Measurements from ENCODE around the gene PUM1. TPM values are rescaled to one million over a fixed set of nuclear protein-coding genes. Genes with fewer than 3 reads are reported as not detected.

The PUM1 gene
- total RNA-seq, 1 donor from 2014 or later = 51.2 TPM

DNA sequence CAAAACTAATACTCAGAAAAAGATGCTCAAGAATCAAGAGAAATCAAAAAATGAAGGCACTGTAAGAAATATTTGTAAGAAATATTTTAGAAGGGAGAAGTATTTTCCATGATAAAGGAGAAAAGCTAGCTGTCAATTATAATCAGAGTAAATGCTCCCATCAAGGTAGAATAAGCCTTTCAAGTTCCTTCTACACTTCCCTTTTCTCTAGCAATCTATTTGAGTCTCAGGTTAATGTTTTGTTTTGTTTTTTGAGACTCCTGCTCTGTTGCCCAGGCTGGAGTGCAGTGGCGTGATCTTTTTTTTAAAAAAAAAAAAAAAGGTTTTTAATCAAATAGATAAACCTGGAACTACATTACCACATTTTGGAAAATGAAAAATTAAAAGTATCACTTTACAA, 33.3 kb downstream of the PUM1 start:
- ATAC-seq (no peak), DNase-seq (ENCODE audit: low spot score) (no peak)

DNA sequence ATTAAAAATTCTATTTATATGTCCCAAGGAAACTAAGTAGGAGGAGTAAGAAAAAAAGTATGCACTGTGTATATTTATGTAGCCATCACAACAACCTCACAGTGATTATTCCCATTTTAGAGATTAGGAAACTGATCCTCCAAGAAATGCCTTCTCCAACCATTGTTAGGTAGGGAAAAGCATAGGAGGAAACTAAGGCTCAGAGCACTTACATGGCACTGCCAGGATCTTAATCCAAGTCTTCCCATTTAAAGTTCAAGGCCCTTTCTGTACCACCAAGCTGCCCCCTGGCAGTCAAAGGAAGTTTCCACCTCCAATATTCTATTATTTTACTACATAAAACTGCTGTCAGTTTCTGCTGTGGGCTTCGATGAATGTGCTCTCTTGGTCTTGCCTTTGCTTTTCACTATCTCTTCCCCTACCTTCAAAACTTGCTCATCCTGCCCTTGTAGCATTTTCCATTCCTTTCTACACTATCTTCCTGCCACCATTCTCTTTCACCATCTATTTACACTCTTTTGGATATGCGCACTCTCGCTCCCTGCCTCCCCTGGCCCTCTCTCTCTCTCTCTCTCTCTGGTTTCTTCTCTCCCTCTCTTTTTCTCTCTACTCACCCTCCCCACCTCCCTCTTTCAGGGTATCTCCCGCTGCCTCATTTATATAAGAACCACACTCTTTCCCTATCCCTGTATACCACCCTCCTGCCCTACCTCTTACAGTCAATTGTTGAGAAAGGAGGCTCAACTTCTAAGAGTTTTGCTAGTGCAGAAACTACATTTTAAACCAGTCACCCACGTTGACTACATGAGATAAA, 34.0 kb downstream of the PUM1 start:
- ATAC-seq (peak; percentile 28), DNase-seq (ENCODE audit: low spot score) (no peak)

DNA sequence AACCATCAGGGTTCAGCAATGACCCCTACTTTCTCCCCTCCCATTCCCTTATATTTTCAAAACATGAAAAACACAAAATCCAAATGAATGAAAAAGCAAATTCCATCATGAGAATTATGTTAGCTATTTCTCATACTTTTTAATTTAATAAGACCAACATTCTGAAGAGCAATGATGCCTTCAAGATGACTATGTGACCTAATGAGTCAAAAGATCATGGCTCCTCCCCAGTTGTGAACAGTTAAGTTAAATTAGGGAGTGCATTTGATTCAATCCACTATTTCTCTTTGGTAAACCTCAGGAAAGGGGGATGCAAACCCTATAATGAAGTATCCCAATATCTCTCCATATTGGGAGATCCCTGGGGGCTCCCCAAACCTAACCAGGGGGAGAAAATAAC, 36.5 kb downstream of the PUM1 start:
- no peak for DNase-seq (ENCODE audit: low spot score)
- no peak for ATAC-seq

DNA sequence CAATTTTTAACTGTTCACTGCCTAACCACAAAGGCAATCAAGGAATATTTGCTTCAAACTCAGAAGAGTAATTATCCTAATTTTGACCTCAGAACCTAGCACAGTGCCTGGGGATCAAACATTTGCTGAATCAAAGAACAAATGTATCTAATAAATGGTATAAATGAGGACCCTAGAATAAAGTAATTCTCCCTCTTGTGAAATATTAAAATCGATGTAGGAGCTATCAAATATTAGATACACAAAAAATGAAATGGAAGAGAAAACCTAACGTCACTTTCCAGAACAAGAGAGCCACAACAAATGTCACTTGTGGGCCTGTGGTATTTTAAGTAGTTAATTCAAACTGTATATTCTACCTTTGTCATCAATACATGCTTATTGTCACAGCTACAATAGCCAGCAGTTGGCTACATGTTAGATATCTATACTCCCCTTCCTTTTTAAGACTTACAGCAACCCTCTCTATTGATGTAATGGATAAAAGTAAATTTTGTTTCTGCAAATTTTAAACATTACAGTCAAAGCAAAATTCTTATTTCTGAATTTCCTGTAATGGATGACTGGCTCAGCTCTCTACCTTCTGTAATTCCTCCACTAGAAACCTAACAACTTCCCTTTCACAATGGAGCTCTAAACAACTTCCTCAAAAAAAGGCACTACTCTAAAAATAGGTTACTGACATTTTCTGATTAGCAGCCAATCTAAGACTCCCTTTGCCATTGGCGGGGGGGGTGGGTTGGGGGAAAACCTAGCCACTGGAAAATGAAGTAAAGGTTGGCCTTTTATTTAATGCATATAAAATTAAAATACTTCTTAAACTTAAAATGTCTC, 37.6 kb downstream of the PUM1 start:
- no peak for ATAC-seq
- no peak for DNase-seq (ENCODE audit: low spot score)

DNA sequence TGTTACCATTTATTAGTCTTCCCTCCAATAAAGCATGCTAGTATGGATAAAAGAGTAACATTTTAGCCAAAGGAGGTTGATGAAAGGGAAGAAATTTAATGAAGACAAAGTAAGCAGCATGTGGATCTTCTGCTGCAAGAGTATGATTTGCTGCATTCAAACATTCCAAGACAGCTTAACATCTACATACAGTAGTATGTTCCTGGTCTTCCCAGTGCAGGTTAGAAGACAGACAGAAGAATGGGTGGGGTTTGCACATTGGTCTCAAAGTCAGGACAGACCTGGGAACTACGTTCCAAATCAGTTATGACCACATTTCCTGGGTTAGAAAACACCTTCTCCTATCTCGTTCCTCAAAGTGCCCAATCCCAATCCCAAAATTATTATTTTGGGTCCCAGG, 43.3 kb downstream of the PUM1 start:
- DNase-seq (ENCODE audit: low spot score) = no peak
- no peak for ATAC-seq

DNA sequence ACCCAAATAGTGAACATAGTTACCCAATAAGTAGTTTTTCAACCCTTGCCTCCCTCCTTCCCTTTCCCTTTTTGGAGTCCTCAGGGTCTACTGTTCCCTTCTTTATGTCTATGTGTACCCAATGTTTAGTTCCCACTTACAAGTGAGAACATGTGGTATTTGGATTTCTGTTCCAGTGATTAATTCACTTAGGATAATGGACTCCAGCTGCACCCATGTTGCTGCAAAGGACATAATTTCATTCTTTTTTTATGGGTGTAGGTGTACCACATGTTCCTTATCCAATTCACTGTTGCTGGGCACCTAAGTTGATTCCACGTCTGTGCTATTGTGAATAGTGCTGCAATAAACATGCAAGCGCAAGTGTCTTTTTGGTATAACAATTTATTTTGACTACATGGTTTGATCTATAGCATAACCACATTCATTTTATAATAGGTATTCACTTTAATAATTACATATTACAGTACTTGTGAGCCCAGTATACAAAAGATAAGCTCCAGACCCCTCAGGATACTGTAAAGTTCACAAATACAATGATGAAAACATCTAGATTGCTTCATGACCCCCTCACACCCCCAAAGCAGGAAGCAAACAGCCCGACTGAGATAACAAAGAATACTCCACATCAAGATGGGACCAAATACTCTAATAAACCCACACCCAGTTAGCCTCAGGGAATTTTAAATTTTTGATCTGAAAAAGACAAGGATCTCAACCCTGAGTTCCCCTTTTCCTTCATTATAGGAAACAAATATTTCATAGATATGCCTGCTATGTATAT, 45.3 kb downstream of the PUM1 start:
- no peak for DNase-seq (ENCODE audit: low spot score)
- ATAC-seq = no peak

DNA sequence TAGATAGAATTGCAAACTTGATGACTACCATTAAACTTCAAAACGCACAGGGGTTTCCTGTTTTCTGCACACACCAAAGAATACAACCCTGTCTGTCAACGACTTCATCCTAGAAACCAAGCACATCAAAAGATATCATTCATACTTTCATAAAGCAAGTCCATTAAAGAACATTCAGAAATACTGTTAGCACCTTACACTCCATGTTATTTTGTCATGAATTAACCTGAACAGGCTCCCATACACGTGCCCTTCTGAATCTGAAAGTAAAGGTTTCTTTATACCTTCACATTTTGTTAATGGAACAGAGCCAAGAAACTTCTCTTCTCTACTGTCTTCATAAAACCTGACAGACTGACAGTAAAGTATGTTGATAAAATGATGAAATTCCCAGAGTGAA, 46.1 kb downstream of the PUM1 start:
- DNase-seq (ENCODE audit: low spot score) (no peak), ATAC-seq (no peak)

DNA sequence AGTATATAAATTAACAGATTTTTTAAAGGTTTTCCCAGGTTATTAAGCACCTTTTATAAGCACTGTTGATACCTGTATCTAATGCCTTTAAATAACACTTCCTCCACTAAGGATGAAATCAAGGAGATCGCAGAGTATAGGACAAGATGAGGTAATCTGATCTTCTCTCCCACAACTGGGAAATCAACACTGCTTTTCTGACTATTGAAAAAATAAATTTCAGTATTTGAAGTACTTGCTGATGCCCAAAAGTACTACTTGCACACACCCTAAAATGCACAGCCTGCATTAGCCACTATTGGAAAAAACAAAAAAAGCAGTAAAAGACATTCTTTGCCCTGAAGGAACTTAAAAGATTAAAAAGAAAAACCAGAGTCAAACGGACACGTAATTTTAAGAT, 48.6 kb downstream of the PUM1 start:
- no peak for DNase-seq (ENCODE audit: low spot score)
- ATAC-seq = no peak

DNA sequence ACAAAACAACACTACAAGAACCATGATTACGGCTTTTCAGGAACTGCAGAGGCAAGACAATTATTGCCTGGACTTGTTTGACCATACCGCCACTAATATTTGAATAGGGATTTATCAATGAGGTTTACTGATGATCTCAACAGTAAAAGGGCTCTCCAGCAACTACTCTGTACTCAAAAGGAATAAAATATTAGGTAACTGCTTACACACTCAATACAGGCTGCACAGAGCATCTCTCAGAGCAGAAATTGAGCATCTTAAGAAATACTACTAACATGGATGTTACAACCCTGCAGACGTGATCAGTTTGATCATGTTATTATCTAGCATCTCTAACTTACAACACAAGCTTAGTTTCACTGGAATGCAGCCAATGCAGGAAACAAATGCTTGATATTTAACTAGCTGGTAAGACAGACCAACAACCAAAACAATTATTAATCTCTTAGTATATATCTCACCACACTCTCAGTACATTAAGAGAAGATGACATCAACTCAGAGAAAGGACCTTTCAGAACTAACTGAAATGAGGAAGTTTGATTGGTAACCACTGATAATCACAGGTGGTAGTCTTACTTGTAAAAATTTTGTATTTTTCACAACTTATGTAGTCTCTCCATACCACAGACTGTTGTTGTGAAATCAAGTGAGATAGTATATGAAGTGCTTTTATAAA, 52.2 kb downstream of the PUM1 start:
- ATAC-seq (peak; percentile 52), DNase-seq (ENCODE audit: low spot score) (no peak)

DNA sequence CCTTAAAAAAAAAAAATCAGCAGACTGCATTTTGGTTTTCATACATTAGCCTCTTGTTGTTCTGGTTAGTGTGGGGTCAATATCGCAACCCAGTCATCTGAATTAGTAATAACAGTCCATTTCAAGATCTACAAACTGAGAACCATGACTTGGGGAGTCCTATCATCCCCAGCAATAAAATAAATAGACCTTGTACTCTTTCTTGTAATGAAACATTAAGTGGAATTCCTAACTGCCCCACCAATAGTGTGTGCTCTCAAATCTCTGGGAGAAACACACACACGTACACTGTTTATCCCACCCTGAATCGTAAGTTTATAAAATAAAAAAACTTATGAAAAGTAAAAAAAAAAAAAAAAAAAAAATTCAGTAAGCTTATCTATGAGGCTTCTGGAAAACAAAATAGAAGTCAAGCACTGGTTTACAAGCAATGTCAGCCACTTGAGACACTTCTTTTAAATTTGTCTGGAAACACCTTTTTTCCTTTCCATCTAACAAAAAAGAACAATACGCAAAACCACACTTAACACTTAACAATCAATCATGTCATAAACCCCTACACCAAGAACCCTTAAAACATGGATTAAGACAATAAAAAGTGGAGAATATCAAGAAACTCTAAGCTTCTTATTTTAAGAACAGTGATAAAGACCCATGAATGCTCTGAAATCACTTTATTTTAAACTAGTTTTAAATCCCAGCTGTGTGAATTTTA, 53.1 kb downstream of the PUM1 start:
- DNase-seq (ENCODE audit: low spot score) (no peak), ATAC-seq (no peak)

DNA sequence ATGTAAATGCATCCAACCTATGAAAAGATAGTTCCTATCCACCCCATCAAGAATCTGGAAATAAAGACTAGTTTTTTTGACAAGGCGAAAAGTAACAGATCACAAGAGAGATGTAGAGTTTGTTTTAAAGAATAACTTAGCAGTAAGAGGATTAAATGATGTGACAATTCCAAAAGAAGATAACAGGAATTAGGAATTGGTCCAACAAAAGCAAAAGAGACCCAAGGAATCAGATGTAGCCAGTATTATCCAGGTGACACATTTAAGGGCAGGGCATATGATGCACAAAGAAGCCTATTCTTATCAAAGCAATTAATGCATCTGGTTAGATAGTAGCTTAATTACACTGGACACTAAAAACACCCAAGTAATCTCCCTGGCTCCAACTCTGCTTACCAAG, 53.8 kb downstream of the PUM1 start:
- no peak for ATAC-seq

DNA sequence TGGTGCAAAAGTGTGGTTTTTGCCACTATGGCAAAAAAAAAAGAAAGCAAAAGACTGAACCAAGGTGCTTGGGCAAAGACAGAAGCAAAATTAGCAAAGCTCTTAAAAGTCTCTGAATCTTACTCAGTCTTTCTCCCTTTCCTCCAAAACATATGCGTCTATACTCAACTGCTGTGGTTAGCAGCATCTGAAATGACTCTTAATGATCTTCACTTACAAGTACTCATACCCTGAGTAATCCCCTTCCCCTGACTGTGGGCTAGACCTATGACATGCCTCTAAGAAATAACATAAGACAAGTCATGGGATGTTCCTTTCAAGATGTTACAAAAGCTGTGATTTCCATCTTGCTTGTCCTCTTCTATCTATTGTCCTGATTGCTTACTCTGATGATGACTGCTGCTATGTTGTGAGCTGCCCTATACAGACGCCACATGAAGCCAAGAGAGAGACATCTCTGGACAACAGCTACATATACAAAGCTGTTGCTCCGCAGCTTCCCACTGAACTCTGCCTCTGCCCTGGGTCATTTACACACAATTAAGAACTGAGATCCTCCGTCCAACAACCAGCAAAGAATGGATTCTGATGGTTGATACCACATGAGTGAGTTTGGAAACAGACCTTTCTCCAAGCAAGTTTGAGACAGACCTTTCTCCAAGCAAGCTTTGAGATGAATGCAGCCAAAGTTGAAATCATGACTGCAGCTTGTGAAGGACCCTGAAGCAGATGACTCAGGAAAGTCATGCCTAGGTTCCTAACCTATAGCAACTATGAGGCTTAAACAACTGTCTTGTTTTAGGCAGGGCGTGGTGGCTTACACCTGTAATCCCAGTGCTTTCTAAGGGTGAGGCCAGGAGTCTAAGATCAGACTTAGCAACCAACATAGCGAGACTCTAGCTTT, 55.2 kb downstream of the PUM1 start:
- ATAC-seq = peak; percentile 24
- no peak for DNase-seq (ENCODE audit: low spot score)

More for the DNA sequence above, 53.8 kb downstream of the PUM1 start:
- no peak for DNase-seq (ENCODE audit: low spot score)

DNA sequence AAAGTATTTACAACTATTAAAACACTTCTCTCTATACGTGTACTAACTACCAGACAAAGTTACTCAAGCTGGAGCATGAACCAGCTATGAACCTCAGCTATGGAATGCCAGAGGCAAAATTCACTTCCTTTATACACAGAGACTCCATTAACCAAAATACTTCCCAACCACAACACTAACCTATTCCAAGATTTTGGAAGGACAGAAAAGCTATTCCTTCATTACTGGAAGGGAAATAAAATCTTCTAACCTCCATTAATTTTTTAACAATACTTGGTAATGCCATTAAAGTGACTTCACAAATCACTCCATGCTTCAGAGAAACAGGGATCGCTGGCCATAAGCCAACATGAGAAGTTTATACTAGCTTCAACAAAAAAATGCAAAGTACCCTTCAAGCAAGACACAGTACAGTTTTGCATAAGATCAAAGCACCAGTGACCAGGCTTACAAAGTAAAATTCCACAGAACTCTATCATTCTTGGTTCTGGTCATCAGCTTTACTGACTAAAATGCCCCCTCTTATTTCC, 58.0 kb downstream of the PUM1 start:
- ATAC-seq (no peak), DNase-seq (ENCODE audit: low spot score) (no peak)

DNA sequence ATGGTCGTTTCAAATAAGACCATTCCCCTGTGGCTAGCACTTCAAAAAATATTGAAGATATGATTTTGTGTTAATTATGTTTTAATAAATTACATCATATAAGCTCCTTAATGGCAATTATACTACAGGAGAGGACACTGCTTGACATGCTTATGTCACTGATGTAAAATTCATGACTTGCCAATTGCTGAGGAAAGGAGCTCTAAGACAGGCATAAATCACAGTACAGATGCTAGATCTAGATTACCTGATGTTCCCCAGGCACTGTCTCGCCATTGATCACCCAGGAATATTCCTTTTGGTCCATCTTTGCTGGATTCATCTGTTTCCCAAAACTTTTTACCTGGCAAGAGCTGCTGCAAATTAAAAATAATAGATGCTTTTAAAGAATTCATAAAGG, 58.8 kb downstream of the PUM1 start:
- DNase-seq (ENCODE audit: low spot score) = no peak
- no peak for ATAC-seq

DNA sequence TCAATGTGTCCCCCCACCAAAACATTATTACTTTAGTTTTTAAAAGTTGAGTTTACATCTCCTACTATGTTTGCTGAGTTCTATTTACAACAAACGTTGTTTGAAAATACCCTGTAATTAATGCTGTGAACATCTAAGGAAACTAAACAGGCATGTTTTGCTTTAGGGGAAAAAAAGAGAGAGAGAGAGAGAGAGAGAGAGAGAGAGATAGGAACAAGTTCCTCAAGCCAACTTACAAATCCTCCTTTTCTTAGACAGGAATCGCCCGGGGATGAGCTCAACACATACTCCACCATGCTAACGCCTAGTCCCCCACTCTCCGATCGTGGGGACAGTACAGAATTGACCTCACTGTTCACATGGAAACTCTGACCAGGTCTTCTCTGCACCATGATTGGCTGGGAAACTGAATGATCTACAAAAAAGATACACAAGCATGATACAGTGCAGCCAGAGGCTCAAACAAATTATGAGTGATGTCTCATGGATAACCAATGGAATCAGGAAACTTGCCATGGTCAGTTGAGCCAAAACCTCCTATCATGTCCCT, 59.8 kb downstream of the PUM1 start:
- ATAC-seq (no peak), DNase-seq (ENCODE audit: low spot score) (no peak)

DNA sequence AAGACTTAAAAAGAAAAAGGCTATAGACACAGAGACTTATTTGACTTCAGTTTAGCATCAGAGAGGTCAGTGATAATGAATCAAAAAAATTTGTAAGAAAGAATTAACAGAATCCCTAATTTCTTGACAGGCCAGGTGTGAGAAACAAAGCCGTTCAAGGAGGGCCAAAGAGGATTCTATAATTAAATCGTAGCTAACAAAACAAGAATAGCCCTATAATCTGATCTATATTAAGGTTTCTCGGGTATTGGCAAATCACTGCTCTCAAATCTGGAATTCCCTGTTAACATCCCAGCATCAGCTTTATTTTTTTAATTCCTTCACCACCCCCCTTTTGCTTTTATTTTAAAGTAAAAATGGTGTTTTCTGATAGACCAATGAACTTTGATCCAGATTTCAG, 60.3 kb downstream of the PUM1 start:
- DNase-seq (ENCODE audit: low spot score) (no peak), ATAC-seq (no peak)

DNA sequence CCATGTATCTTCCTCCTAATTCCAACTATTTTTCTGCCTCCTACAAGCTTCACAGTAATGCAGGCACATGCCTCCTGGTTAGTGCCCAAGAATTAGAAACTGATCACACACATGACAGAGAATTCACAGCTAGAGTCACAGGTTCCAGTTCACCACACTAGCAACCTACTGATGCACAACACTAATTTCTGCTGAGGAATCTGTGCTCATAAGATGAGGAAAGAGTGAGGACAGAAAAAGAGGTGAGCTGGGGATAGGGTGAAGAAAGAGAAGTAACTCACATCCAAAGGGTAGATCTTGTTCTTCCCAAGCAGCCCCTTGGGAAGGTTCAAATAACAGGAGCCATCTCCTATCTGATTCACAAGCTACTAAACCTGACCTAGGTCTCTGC, 61.3 kb downstream of the PUM1 start:
- ATAC-seq = no peak
- DNase-seq (ENCODE audit: low spot score) = no peak

DNA sequence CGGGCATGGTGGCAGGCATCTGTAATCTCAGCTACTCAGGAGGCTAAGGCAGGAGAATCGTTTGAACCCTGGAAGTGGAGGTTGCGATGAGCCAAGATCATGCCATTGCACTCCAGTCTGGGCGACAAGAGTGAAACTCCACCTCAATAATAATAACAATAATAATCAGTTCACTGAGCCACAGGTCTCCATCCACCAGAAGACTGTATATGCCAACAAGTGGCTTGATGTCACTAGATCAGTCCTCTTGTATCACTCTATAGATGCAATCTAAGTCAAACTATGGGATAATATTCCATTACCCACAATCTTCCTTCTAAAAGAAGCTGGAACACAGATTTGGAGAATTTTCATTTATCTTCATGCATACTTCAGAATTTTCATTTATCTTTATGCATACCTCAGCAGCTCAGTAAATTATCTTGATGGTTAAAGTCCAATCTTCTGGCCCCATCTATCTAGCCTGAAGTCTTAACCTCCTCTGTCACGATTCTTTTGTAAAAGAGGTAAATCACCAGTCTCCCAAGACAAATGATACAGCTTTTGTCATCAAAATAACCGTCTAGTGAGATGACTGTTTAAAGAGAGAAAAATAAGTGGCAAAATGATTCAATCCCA, 61.8 kb downstream of the PUM1 start:
- ATAC-seq (no peak), DNase-seq (ENCODE audit: low spot score) (no peak)

Data from left lobe of liver (tissue), 2 donors.